AG10803 (cell line): ENCODE data around the gene CCDC188.

Experiments
- DNase-seq: peaks from one replicate; pipeline ENCODE4 v3.0.0; 2010; ENCODE audit warnings: low read depth
- H3K4me3 ChIP-seq: 2 replicates; pipeline ENCODE4 v1.5.1; 2011; ENCODE audit warnings: mild to moderate bottlenecking, low read length, control low read depth
- CTCF ChIP-seq: conservative IDR thresholded peaks from 2 replicates; pipeline ENCODE4 v1.5.1; 2011; ENCODE audit warnings: mild to moderate bottlenecking, low read length, control low read depth, inconsistent platforms

Gene CCDC188

GRCh38 chr22:20107951-20108756 is 42.7 kb downstream of the CCDC188 start:
- H3K4me3 ChIP-seq: no peak overlapping the region
- no peak for DNase-seq
- TF ChIP-seq CTCF: no peak

DNA sequence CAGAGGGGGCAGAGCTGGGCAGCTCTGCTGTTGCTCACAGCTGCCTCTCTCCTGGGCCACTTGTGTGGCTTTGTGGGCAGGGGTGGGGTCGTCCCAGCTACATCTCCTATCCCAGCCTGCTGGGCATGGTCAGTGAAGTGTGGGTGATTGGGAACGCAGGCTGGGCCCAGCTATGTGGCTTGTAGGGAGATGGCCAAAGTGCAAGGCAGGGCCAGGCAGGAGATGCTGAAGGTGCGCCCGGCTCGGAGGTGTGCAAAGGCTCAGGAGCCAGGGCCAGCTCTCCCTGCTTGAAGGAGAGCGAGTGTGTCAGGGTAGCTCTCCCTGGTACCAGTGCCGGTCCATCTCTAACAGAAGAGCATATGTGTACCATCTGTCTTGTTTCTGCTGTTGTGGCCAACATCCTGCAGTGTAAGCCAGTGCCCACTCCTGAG is 43.4 kb downstream of the CCDC188 start:
- no peak for DNase-seq
- no peak for TF ChIP-seq CTCF
- no peak overlapping the region for H3K4me3 ChIP-seq

- no peak for TF ChIP-seq CTCF
- H3K4me3 ChIP-seq: no peak overlapping the region
- no peak for DNase-seq
These were observed 44.0 kb downstream of the CCDC188 start for GRCh38 chr22:20106849-20107237.

DNA sequence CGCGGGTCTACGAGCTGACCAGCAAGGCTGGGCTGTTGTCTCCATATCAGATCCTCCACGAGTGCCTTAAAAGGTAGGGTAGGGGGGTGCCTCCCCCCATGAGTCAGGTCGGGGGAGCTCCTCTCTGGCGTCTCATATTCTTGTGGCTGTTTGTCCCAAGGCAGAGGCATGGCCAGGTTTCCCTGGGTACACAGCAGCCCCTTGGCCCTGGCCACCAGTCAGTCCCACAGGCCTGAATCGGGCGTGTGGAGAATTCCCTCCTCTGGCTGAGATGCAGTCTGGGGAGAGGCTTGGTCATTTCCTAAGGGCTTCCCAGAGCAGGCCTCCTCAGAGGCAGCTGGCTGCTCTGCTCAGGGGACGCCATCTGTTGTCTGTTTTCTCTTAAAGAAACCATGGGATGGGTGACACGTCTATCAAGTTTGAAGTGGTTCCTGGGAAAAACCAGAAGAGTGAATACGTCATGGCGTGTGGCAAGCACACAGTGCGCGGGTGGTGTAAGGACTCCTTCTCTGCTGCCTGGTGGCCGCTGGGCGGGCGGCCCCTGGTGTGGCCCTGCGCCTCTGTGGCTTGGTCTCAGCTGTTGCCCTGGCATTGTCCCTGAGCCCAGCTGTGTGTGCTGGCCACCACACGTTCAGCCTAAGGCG is 44.5 kb downstream of the CCDC188 start:
- H3K4me3 ChIP-seq: no peak overlapping the region
- DNase-seq: no peak
- no peak for TF ChIP-seq CTCF

DNA sequence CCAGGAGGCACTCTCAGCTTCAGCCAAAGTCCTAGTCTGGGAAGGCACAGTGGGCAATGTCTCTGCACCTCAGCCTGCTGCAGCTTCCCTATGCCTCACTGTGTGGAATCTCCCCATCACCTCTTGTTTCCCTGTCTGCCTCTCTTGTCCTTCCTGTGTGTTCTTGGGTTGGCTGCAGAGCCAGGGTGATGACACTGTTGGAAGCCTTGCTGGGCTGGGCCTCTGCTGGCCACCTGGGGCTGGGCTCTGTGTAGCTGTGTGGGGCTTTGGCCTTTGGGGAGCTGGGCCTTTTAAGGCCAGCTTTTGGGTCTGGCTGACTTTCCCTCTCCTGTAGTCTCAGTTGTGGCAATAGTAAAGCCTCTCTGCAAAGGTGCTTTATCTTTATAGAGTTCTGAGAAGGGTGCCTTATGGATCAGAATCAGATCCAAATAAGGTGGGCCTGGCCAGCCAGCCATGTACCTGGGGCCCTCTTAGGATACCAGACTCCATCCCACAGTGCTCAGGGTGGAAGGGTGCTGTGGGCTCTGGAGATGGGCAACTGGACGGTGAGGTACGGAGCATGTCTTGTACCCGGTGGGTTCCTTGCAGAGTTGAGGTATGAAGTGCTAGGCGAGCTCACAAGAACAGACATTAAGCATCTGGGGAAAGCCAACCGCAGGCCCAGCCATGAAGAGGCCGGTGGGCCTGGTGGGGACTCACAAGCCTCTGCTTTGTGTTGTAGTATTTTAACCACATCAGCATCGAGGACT is 45.2 kb downstream of the CCDC188 start:
- no peak overlapping the region for H3K4me3 ChIP-seq
- no peak for TF ChIP-seq CTCF
- no peak for DNase-seq

DNA sequence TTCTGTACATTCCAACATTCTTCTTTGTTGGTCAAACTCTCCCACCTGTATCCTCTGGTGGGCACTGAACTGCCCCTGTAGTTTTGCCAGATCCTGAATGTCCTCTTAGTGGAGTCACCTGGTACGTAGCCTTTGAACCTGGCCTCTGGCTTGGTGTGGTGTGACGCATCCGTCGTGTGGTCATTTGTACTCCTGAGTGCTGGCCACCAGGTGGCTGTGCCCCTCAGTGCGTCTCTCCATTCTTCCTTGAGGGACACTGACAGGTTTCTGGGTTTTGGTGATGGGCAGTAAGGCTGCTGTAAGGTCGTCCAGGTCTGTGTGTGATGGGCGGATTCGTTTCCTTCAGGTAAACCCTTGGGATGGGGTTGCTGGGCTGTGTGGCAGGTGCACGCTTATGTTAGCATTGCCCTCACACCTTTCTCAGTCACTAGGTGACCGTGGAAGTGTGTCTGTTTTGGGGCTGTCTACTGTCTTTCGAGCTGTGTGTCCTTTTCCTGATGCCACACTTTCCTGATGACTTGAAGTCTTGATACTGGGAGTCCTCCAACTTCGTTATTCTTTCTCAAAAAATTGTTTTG is 48.6 kb downstream of the CCDC188 start:
- TF ChIP-seq CTCF: no peak
- no peak overlapping the region for H3K4me3 ChIP-seq
- DNase-seq: no peak
